HG03439 (cell line): ENCODE results near the gene NEURL1.

Experiments
- ATAC-seq: cut with Tn5 transposase; IDR thresholded peaks from one replicate; pipeline ENCODE4 v1.9.1; 2021; ENCODE audit warnings: mild to moderate bottlenecking, moderate library complexity; ENCODE audit not compliant: unreplicated experiment

NEURL1 gene

DNA sequence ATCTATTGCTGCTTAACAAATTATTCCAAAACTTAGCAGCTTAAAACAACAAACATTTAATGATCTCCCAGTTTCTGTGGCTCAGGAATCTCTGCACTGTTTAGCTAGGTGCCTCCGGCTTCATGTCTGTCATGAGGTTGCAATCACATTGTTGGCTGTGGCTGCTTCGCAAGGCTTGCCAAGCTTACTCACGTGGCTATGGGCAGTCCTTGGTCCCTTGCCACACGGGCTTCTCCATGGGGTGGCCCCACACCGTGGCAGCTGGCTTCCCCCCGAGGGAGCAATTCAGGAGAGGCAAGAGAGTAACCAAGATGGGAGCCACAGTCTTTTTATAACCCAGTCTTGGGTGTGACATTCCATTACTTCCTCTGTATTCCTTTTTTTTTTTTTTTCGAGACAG is 67.4 kb downstream of the NEURL1 start:
- no peak for ATAC-seq

DNA sequence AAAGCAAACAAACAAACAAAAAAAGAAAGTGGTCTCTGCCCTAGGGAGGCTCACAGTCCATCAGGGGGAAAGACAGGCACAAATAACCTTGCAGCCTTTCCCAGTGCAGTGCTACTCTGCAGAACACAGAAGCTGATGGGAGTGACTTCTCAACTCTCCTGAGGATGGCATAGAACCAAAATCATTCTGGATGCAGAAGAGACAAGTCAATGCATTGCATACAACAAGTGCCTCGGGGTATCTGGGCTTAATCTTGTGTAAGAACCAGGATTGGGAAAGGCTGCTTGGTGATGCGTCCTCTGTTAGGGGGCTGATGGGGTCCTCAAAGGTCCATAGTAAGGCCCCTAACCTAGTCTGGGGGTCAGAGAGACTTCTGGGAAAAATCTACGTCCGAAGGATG is 68.9 kb downstream of the NEURL1 start:
- ATAC-seq, result no peak

DNA sequence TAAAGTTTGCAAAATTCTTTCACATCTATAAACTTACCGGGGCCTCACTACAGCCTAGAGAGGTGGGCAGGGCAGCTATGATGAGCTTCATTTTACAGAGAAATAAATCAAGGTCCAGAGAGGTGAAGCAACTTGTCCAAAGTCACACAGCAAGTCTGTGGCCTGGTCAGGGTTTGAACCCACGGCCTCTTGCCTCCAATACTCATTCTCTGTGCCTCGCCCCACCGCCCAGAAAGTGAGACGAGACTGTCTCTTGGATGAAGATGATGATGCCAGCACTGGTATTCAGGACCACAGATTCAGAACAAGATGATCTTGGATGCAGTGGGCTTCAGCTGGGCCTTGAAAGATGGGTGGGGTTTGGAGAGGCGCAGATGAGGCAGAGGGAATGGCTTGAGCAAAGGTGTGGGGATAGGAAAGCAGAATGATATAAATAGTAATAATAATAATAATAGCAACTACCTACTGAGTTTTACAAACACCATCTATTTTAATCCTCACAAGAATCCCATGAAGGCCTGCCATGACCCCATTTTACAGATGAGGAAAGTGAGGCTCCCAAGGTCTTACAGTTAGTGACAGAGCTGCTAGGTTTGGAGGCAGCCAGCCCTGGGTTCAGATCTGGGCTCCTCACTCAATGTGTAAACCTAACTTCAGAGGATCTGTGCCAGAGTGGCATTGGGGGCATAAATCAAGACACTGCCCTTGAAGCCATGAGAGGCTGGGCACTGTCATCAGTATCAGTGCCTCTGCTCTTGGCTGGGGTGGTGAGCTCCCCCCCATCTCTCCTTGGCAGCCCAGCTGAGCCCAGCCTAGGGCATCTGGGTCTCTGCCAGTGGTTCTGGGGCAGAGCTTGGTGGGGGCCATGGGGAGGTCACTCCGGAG is 70.0 kb downstream of the NEURL1 start:
- no peak for ATAC-seq

DNA sequence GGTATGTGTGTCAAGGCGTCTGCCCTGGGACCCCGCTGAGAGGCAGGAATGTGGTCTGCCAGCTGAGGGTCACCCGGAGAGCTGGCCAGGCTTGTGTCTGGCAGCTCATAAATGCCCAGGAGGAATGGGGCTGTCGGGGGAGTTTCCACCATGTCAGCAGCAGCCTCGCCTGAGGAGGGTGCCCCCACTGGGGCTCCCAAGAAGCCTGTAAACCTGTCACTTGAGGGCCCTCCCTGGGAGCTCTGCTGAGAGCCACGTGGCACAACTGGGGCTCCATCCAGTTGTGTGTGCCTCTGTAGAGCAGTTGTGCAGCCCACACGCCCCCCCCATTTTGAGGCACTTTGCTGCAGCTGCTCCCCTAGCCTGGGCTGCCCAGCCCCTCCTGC is 70.6 kb downstream of the NEURL1 start:
- no peak for ATAC-seq

DNA sequence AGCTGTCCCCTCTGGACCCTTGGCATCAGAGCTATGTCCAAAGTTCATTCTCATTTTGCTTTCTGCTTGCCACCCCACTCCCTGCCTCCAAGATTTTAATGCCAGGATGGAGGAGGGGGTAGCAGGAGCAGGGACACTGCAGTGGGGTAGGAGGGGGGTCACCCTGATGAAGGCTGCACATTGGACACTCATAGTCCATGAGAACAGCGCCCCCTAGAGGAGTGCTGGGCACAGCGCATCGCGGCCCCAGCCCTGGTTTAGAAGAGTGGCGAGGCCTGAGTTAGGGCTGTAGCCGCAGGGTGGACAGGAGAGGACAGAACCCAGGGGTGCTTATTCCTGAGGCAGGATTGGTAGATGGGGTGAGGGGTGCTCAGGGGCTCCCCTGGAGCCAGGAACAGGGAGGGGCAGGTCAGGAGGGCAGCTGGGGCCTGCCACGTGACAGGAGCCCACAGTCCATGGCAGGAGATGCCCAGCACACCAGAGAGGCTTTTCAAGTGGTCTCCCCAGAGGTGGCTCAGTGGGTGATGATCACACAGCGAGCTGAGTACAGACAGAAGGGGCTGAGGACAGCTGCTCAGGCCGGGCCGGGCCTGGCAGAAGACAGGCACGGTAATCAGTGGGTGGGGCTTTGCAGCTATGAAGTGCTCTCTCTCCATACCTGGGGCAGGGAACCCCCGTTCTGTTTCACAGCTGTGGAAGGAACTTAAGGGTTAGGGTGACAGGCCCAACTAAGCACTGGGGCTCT is 71.4 kb downstream of the NEURL1 start:
- ATAC-seq, result no peak

DNA sequence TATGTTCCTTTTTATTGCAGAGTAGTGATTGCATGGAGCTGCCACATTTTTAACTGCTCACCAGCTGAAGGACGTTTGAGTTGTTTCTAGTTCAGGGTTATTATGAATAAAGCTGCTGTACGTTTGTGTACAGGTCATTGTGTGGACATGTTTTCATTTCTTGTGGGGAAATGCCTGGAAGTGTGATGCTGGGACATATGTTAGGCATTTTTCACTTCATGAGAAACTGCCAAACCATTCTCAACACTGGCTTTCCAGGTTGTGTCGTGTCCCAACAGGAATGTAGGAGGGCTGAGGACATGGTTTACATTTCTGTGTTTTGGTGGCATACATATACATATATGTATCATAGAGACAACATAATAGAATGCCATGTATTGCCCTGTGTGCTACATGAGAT is 73.0 kb downstream of the NEURL1 start:
- ATAC-seq, result no peak

DNA sequence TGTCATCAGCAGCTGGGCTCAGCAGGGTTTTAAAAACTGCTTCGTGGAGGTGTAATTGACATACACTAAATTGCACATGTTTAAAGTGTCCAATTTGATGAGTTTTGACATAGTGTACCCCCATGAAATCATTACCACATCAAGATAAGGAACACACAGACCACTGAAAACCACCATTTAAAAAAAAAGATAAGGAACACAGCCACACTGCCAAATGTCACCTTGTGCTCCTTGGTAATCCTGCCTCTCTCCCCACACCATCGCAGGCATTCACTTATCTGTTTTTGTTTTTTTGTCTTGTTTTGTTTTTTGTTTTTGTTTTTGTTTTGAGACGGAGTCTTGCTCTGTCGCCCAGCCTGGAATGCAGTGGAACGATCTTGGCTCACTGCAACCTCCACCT is 75.0 kb downstream of the NEURL1 start:
- ATAC-seq, result no peak

DNA sequence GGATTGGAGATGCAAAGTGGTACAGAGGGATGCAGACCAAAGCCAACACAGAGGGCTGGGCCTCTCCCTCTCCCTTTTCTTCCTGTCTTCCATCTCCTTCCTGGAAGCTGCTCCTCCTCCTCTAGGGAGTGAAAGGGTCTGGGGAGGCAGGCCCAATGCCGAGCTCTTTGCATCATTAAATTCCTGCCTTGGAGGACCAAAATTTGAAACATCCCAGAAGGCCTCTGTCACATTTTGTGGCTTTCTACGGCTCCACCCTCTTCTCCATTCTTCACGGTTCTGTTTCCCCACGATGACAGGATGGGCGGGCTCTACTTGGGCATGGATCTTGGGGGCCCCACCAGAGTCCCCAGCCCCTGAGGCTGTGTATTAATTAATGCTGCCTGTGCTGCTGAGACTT is 76.4 kb downstream of the NEURL1 start:
- ATAC-seq, result no peak

DNA sequence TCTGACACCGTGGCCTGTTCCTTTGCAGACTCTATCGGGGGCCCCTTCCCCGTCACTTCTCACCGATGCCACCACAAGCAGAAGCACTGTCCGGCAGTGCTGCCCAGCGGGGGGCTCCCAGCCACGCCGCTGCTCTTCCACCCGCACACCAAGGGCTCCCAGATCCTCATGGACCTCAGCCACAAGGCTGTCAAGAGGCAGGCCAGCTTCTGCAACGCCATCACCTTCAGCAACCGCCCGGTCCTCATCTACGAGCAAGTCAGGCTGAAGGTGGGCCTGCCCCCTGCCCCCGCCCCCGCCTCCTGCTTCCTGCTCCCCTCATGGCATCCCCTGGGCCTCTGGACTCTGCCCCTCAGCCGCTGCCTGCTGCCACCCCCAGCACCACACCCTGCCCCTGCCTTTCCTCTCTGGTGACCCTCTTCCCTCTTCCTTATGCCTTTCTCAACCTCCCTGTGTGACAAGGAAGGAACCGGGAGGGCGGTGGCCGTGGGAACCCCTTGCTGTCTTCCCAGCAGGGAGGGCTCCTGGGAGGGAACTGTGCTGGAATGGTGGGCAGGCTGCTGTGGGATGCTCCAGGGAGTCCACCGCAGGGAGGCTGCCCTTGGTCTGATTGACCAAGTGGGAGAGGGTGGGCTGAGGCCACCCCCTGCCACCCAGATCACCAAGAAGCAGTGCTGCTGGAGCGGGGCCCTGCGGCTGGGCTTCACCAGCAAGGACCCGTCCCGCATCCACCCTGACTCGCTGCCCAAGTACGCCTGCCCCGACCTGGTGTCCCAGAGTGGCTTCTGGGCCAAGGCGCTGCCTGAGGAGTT is 77.5 kb downstream of the NEURL1 start:
- no peak for ATAC-seq

DNA sequence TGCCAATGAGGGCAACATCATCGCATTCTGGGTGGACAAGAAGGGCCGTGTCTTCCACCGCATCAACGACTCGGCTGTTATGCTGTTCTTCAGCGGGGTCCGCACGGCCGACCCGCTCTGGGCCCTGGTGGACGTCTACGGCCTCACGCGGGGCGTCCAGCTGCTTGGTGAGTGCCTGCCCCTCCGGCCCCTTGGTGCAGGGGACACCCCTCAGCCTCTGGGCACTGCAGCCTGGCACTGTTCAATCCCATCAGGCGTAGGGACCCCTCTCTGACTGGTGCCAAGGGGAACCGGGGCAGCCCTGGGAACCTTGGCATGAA is 78.1 kb downstream of the NEURL1 start:
- no peak for ATAC-seq

DNA sequence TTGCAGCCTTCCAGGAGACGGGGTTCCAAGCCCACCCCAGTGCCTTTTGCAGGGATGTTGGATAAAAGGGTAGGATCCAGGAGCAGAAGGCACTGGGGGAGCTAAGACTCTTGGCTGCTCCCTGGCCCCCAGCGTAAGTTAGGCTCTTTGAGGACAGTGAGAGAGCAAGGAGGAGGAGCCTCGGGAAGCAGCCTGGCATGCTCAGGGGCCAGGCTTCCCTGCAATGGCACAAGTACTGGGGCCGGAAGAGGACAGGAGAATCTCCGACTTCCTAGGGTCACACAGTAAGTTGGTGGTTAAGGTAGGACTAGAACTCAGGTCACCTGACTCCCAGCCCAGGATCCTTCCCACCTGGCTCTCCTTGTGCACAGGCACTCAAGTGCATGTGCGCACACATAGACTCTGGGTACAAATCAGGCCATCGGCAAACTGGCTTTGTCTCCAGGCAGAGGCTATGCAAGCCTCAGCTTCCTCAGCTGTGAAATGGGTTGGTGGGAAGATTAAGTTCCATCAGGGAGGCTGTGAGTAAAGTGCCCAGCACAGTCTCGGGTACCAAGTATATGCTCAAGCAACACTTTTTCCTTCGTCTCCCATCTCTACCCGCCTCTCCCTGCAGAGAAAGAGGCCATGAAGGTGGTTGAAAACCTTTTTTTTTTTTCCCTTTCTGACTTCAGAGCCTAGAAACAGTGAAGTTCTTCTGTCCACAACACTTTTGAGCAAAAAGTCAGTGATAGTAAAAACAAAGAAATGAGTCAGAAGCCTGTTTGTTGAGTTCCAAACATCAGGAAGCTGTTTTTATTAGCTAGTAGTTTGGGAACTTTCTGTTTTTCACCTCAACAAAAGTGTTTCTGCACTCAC is 79.1 kb downstream of the NEURL1 start:
- no peak for ATAC-seq

DNA sequence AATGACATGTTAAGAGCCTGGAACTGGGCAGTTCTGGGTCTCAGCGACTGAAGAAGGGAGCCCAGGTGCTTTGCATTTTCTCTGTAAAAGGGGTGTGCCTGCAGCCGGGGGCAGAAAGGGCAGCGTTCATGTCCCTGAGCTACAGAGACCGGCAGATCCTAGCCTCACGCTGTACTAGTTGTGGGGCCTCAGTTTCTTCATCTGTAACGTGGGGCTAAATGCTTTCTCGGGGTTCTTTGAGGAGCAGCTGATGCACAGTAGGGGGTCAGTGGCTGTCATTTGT is 79.6 kb downstream of the NEURL1 start:
- no peak for ATAC-seq

DNA sequence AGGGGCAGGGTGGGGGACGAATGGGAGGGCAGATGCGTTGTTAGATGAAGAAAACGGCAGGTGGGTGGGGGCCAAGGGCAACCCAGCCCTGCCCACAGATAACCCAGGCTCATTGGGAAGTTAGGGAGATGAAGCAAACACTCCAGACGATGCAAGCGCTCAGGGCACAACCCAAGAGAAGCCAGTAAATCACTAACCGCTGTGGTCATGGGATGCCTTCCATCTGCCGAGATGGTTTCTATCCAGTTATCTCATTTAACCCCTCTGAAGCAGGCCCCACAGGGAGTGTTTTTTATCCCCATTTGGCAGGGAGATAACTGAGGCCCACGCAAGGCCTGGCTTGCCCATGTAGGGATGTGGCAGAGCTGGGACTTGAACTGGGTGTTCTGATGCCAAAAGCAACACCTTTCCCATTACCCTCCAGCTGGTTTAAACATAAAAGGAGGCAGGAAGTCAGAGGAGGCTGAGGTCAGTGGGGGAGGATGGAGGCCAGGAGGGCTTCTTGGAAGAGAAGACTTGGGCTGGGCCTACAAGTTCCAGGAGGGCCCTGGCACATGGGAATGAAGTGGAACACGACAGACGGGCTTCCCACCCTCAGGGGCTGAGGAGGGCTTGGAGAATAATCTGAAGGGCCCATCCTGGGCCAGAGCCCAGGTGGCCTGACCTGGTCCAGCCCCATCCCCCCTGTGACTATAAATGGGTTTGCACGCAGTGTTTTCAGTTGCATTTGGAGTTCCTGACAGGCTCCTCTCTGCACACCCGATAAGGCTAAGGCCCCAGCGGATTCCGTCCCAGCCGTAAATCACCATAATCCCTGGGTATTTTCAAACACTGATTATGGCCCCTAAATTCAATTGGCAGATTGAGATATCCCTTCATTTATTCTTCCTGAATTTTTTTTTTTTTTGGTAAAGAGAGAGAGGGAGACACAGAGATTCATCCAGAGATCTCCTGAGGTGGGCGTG is 80.9 kb downstream of the NEURL1 start:
- ATAC-seq, result no peak

DNA sequence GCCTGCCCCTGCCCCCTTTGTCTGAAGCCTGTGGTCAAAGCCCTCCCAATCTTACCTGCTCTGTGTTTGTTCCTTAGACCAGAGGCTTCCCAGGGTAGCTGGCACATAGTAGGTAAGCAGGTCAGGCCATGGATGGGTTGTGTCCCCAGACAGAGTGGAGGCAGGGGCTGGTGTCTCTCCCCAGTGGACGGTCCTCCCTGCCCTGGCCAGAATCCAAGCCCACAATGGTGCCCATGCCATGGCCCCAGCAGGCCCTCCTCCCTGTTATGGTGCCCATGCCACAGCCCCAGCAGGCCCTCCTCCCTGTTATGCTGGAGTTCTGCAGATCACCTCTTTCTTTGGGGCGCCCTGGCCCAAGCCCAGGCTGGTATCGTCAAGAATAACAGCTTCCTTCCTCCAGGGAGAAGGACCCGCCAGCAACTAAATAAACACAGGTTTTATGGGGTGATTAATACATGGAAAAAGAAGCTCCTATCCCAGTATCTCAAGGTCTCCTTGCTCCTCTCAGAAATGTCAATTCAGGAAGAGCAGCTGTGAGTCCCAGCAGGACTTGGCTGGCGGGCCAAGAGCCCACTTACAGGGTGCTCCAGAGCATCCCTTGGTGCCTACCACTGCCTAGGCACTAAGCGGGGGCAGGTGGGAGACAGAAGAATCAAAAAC is 82.0 kb downstream of the NEURL1 start:
- no peak for ATAC-seq

DNA sequence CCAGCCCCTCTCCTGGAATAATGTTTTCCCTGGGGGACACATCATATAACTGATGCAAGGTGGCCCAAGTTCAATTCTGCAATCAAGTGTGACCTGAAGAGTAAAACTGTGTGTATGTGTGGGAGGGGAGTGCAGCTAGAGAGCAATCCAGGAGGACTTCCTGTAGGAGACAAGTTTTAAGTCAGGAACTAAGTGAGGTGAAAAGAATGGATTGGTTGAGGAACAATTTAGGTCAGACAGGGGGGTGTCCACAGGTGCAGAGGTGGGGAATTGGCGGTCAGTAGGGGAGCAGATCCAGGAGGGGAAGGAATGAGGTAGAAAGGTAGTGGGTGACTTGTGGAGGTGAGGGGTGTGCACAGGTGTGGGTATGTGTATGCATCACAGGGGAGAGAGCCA is 82.6 kb downstream of the NEURL1 start:
- no peak for ATAC-seq

DNA sequence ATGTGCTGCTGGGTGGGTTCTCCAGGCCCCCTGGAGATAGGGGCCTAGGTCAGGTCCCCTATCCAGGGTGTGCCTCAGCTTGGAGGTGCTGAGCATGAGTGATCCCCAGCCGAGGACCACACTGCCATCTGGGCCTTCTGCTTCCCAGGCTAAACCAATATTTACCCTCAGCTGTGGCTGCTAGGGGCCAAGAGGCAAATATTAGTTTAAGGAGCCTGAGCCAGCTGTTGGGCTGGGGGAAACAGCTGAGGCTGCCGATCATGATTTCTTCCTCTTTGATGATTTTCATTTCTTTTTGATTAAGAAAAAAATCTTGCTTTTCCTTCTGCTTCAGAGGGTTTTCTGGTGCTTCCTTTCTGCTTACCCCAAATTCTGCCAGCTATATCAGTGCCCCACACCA is 83.4 kb downstream of the NEURL1 start:
- ATAC-seq, result no peak

DNA sequence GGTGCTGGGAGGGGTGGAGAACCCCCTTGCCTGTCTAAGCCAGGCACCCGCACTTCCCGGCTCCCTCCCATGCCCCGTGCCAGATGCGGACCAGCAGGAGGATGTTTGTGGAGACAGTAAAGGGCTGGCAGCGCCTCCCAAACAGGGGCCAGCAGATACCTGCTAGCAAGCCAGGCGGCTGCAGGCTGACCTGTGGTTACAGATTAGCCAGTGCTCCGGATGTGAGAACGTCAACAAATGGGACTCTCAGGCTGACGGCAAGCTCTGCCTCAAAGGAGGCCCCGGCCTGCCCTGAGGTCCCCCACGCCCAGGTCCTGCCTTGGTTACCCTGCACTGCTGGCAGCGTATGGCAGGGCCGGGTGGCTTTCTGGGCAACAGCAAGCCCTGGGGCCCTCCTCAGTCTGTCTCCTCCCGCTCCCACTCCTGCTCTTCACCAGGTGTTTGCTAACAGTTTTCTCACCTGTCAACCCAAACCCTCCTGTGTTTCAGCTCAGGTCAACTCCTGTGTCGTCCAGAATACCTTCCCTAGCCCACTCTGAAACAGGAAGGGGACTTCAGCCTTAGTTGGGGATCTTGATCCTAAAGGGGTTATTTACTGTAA is 85.4 kb downstream of the NEURL1 start:
- ATAC-seq, result no peak

DNA sequence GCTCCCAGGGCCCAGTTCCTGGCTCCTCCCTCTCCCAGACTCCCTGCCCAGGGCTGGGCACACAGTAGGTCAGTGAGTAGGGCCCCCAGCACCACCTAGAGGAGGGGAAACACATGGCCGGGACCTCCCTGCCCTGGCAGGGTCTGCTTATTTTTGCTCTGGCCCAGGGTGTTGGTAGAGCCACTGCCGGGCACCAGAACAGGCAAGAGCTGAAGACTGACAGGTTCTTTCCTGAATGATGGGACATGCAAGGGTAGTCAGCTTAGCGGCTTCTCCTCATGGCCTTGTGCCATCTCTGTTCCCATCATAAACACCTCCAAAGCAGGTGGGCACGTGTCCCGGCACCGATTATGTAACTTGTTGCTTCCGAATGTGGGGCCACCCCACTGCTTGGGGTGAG is 86.5 kb downstream of the NEURL1 start:
- no peak for ATAC-seq

DNA sequence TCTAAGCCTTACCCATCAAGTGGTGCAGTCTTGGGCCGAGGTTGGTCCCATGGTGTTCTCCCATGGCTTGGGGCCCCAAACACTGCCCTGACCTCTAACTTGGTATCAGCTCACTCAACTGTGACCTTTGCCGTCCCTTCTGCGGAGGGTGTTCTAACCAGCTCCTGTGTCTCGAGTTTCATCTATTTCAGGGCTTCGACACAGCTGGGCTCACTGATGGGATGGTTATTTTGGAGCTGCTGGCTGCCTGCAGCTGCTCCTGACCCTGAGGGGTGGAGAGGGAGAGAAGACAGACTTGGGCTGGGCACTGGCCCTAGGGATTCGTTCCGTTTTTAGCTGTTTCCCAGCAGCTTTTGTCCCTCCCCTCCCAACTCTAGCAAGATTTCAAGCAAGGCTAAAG is 86.9 kb downstream of the NEURL1 start:
- ATAC-seq, result no peak
